ENCODE results near the gene GTPBP3. TPM values are rescaled to one million over a fixed set of nuclear protein-coding genes. Genes with fewer than 3 reads are reported as not detected.

GTPBP3 gene
- total RNA-seq, 1 experiment from 2014 or later, result 62.9 TPM

DNA sequence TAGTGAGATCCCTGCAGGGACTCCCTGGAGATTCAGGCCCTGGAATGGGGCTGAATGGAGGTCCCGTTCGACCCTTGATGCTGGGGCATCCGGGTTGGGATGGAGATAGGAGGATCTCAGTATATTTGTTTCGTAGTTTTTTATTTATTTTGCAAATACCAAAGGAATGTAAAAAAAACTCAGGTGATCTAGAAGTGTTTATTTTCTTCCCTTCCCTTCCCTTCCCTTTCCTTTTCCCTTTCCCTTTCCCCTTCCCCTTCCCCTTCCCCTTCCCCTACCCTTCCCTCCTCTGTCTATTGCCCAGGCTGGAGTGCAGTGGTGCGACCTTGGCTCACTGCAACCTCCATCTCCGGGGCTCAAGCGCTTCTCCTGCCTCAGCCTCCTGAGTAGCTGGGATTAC, 4.5 kb downstream of the GTPBP3 start:
- Histone ChIP-seq H2BK15ac (ENCODE audit: low read depth, low read length) (no peak overlapping the region), H3K9ac (ENCODE audit: extremely low read depth, insufficient read length, low read length) (no peak overlapping the region), H3K9me3 (ENCODE audit: control insufficient read depth, low read depth, low read length) (no peaks in the 10 kb centered on the region), H3K18ac (ENCODE audit: insufficient read length, low read depth, low read length) (no peak overlapping the region), H3K56ac (ENCODE audit: insufficient read length, low read depth, low read length) (no peak overlapping the region), H2BK120ac (ENCODE audit: low read depth, low read length, poor library complexity, severe bottlenecking) (no peak overlapping the region), H4K91ac (ENCODE audit: insufficient read length, low read depth, low read length) (no peak overlapping the region), H3K79me1 (ENCODE audit: insufficient read depth, low read depth, low read length, poor library complexity, severe bottlenecking) (no peaks in the 10 kb centered on the region), H3K23ac (ENCODE audit: insufficient read length, low read depth, low read length) (no peak overlapping the region), H2AK5ac (ENCODE audit: insufficient read length, low read length) (no peak overlapping the region), H3K23me2 (ENCODE audit: insufficient read length, low read depth, low read length, poor library complexity, severe bottlenecking) (peaks cover 10% of the 10 kb centered on the region), H2AFZ (ENCODE audit: low read length) (no peak overlapping the region), H2BK20ac (ENCODE audit: low read depth, low read length, poor library complexity, severe bottlenecking) (no peak overlapping the region), H2BK12ac (ENCODE audit: insufficient read length, low read depth, low read length) (no peak overlapping the region), H3K14ac (ENCODE audit: insufficient read depth, low read length) (no peak overlapping the region), H4K20me1 (ENCODE audit: control insufficient read depth, insufficient read depth, insufficient read length) (no peaks in the 10 kb centered on the region), H4K5ac (ENCODE audit: insufficient read length, low read depth, low read length) (no peak overlapping the region), H3T11ph (ENCODE audit: low read length) (no peak overlapping the region), H3K27ac (ENCODE audit: insufficient read length, low read depth, low read length) (no peak overlapping the region), H3K79me2 (ENCODE audit: insufficient read depth, low read length) (no peaks in the 10 kb centered on the region), H3K4me1 (ENCODE audit: insufficient read depth, low read length) (peaks cover 2% of the 10 kb centered on the region; the same call in 1 of the 2 replicates), H3K27me3 (ENCODE audit: insufficient read depth, low read length) (no peaks in the 10 kb centered on the region), H2BK5ac (ENCODE audit: insufficient read length, low read length) (no peak overlapping the region), H4K8ac (replicated peaks; ENCODE audit: insufficient read length, low read depth, low read length) (no peak overlapping the region), H3K4me2 (ENCODE audit: insufficient read depth, insufficient read length, low read length) (no peak overlapping the region), H3K4ac (ENCODE audit: low read depth, low read length) (no peak overlapping the region)
- TF ChIP-seq, protein P1, sequence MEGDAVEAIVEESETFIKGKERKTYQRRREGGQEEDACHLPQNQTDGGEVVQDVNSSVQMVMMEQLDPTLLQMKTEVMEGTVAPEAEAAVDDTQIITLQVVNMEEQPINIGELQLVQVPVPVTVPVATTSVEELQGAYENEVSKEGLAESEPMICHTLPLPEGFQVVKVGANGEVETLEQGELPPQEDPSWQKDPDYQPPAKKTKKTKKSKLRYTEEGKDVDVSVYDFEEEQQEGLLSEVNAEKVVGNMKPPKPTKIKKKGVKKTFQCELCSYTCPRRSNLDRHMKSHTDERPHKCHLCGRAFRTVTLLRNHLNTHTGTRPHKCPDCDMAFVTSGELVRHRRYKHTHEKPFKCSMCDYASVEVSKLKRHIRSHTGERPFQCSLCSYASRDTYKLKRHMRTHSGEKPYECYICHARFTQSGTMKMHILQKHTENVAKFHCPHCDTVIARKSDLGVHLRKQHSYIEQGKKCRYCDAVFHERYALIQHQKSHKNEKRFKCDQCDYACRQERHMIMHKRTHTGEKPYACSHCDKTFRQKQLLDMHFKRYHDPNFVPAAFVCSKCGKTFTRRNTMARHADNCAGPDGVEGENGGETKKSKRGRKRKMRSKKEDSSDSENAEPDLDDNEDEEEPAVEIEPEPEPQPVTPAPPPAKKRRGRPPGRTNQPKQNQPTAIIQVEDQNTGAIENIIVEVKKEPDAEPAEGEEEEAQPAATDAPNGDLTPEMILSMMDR (conservative IDR thresholded peaks at IDR 0.05), result no peak
- Mint-ChIP-seq H3K4me3 (no peak overlapping the region), H3K9me3 (no peaks in the 10 kb centered on the region; a peak in 1 of 5 replicates), H3K27me3 (ENCODE audit: low read depth) (no peaks in the 10 kb centered on the region), H3K36me3 (ENCODE audit: insufficient read depth in 1 of 3, low read depth in 3 of 3) (peaks cover 10 to 35% (median 23%) of the 10 kb centered on the region in 3 experiments; a peak in 5 of 7 replicates), H3K27ac (no peak overlapping the region), H3K4me1 (peaks cover 15 to 36% of the 10 kb centered on the region in 2 experiments)
- WGBS (ENCODE audit: extremely low coverage, insufficient read length, low lambda C conversion rate), result no CpG with 5 or more reads among the region's 7 CpGs
- DNase-seq, result no peak

Data from H9 (cell line).